SK-N-MC (cell line): ENCODE measurements around the gene ADAMTS13.

ENCODE experiments used
- EZH2 ChIP-seq: fragments of 200-600 bp; sonication (generic); IDR thresholded peaks from one replicate; pipeline ENCODE4 v1.6.1; 2017; ENCODE audit warnings: antibody characterized with exemption
- FOXP2 ChIP-seq: optimal IDR thresholded peaks from 2 replicates; pipeline ENCODE3; 2011; ENCODE audit warnings: mild to moderate bottlenecking, moderate library complexity; ENCODE audit not compliant: insufficient read depth; ENCODE audit errors: extremely low read length, control extremely low read depth
- POLR2AphosphoS5 ChIP-seq: IDR thresholded peaks from 2 replicates; pipeline ENCODE4 v1.6.1; 2012; ENCODE audit warnings: mild to moderate bottlenecking, low read depth, low read length, borderline replicate concordance

GRCh38 chr9:133490201-133490681 is 68.1 kb downstream of the ADAMTS13 start:
- TF ChIP-seq FOXP2, result no peak
- no peak for TF ChIP-seq POLR2AphosphoS5
- TF ChIP-seq EZH2, result no peak
